A549 (cell line): ENCODE measurements around the gene SPSB2. TPM values are rescaled to one million over a fixed set of nuclear protein-coding genes. Genes with fewer than 3 reads are reported as not detected.

Experiments used
- ATAC-seq, 2 experiments: fragments of 200-7000 bp in 1 of 2; fragments of >200 bp in 1 of 2; cut with Nextera tagmentation in 1 of 2; cut with Tn5 transposase in 1 of 2; 3 replicates each; pipeline versions ENCODE4 v1.8.0 to v1.9.1; 2018 to 2020; ENCODE audit warnings: mild to moderate bottlenecking in 1 of 2, moderate library complexity in 1 of 2
- CTCF ChIA-PET: fragments of 300-600 bp; sonication (Branson Sonifier 250); formaldehyde crosslinking; extraction: SDS; loops from one replicate; lab custom pipeline; 2021; ENCODE audit warnings: antibody characterized with exemption, inconsistent platforms; lab: Yijun Ruan, JAX
- POLR2A ChIA-PET: fragments of 350-600 bp; formaldehyde crosslinking; extraction: SDS; loops from one replicate; lab custom pipeline; 2021; ENCODE audit warnings: antibody characterized with exemption, inconsistent platforms; lab: Yijun Ruan, JAX
- DNase-seq, 2 experiments: peaks; one replicate each; pipeline versions ENCODE4 v3.0.0 to v3.0.0-alpha.2; 2011 to 2016; ENCODE audit warnings: low read depth in 1 of 2, low spot score in 1 of 2
- FAIRE-seq: peaks from 2 replicates; lab custom pipeline; 2011; peaks lifted over from hg19 to GRCh38; lab: Jason Lieb, UNC
- H3K27ac ChIP-seq, 2 experiments: fragments of >200 bp; sonication (Bioruptor Twin); formaldehyde crosslinking; 3 replicates each; pipeline ENCODE4 v1.5.1; 2016 to 2017
- H3K4me1 ChIP-seq: fragments of >200 bp; sonication (Bioruptor Twin); formaldehyde crosslinking; 3 replicates; pipeline ENCODE4 v1.6.1; 2016
- H3K4me2 ChIP-seq: fragments of >200 bp; sonication (Bioruptor Twin); formaldehyde crosslinking; 3 replicates; pipeline ENCODE4 v1.6.1; 2016
- H3K4me3 ChIP-seq: fragments of >200 bp; sonication (Bioruptor Twin); formaldehyde crosslinking; 3 replicates; pipeline ENCODE4 v1.5.1; 2016
- H3K9me3 ChIP-seq: fragments of >200 bp; sonication (Bioruptor Twin); formaldehyde crosslinking; 3 replicates; pipeline ENCODE4 v1.6.1; 2016
- CHD2 ChIP-seq: fragments of 150-350 bp; IDR thresholded peaks from 2 replicates; pipeline ENCODE4 v1.6.1; 2014; ENCODE audit warnings: low read length; ENCODE audit not compliant: partially characterized antibody
- CHD4 ChIP-seq: fragments of 200-600 bp; sonication (generic); IDR thresholded peaks from 2 replicates; pipeline ENCODE4 v1.6.1; 2016; ENCODE audit warnings: antibody characterized with exemption, mild to moderate bottlenecking, borderline replicate concordance
- GATA3 ChIP-seq: IDR thresholded peaks from 2 replicates; pipeline ENCODE4 v1.6.1; 2012; ENCODE audit warnings: borderline replicate concordance
- HDAC2 ChIP-seq: fragments of 200-600 bp; sonication (generic); IDR thresholded peaks from 2 replicates; pipeline ENCODE4 v1.6.1; 2016
- HOXB13 ChIP-seq: fragments of 250-450 bp; sonication (Bioruptor Pico); IDR thresholded peaks from 2 replicates; pipeline ENCODE4 v1.5.0; 2020; ENCODE audit warnings: low read depth, mild to moderate bottlenecking, moderate library complexity
- HOXB5 ChIP-seq: fragments of 250-450 bp; sonication (Bioruptor Pico); IDR thresholded peaks from 2 replicates; pipeline ENCODE4 v1.5.0; 2020; ENCODE audit warnings: mild to moderate bottlenecking, moderate library complexity
- JUN ChIP-seq, 2 experiments: fragments of >200 bp; sonication (Bioruptor Twin); formaldehyde crosslinking; IDR thresholded peaks; 2 replicates in 1 of 2; 3 replicates in 1 of 2; pipeline ENCODE4 v1.6.1; 2016 to 2017
- JUNB ChIP-seq: fragments of >200 bp; sonication (Bioruptor Twin); formaldehyde crosslinking; IDR thresholded peaks from 2 replicates; pipeline ENCODE4 v1.6.1; 2016
- KDM5A ChIP-seq: fragments of 200-600 bp; sonication (generic); IDR thresholded peaks from 2 replicates; pipeline ENCODE4 v1.6.1; 2016; ENCODE audit warnings: antibody characterized with exemption, mild to moderate bottlenecking
- MAZ ChIP-seq: fragments of 150-350 bp; IDR thresholded peaks from 2 replicates; pipeline ENCODE4 v1.6.1; 2014; ENCODE audit warnings: antibody characterized with exemption, low read depth, low read length, borderline replicate concordance
- NPAS2 ChIP-seq: fragments of 250-450 bp; sonication (Bioruptor Pico); IDR thresholded peaks from 2 replicates; pipeline ENCODE4 v1.8.0; 2022; ENCODE audit warnings: mild to moderate bottlenecking, moderate library complexity, borderline replicate concordance
- PHF8 ChIP-seq: fragments of 200-600 bp; sonication (generic); IDR thresholded peaks from 2 replicates; pipeline ENCODE4 v1.6.1; 2016; ENCODE audit warnings: low read depth, mild to moderate bottlenecking, antibody characterized with exemption, moderate library complexity, borderline replicate concordance
- POLR2AphosphoS2 ChIP-seq: conservative IDR thresholded peaks from 2 replicates; pipeline ENCODE4 v1.6.1; 2012; ENCODE audit warnings: low read length, improper control_type of control experiment, inconsistent platforms
- RAD21 ChIP-seq, 2 experiments: fragments of >200 bp in 1 of 2; sonication (Bioruptor Twin) in 1 of 2; formaldehyde crosslinking in 1 of 2; IDR thresholded peaks in 1 of 2; conservative IDR thresholded peaks in 1 of 2; 2 replicates in 1 of 2; 3 replicates in 1 of 2; pipeline ENCODE4 v1.6.1; 2012 to 2018; ENCODE audit warnings: inconsistent platforms in 1 of 2
- RCOR1 ChIP-seq: fragments of 150-350 bp; IDR thresholded peaks from 2 replicates; pipeline ENCODE4 v1.6.1; 2014; ENCODE audit warnings: antibody characterized with exemption, low read length, low read depth
- TFCP2L1 ChIP-seq: fragments of 250-450 bp; sonication (Bioruptor Pico); IDR thresholded peaks from 2 replicates; pipeline ENCODE4 v1.5.0; 2021; ENCODE audit warnings: mild to moderate bottlenecking
- ZFP36 ChIP-seq: fragments of 450-650 bp; IDR thresholded peaks from 2 replicates; pipeline ENCODE4 v1.6.1; 2014; ENCODE audit warnings: borderline replicate concordance; ENCODE audit not compliant: partially characterized antibody
- ZNF302 ChIP-seq: fragments of 250-450 bp; sonication (Bioruptor Pico); IDR thresholded peaks from 2 replicates; pipeline ENCODE4 v1.9.0; 2021; ENCODE audit warnings: inconsistent platforms, mild to moderate bottlenecking, moderate library complexity
- WGBS: methylation state at CpG from one replicate; pipeline ENCODE4 v1.1.6; 2017; ENCODE audit errors: missing lambda C conversion rate; 5-methylcytosine and 5-hydroxymethylcytosine counted together
- polyA plus RNA-seq, 4 experiments: library from polyadenylated mRNA; depleted of rRNA in 3 of 4; stranded (reverse); fragments of >200 nt; fragmentation: RNase III in 1 of 4; extraction: RNeasy Plus Mini Kit Qiagen cat#74134 plus additional on column Dnase treatment in 1 of 4; gene quantifications; 2 replicates in 3 of 4; 3 replicates in 1 of 4; pipeline ENCODE4 v1.2.3, GENCODE V29; 2011 to 2017
- TF ChIP-seq, protein P1 (sequence below): fragments of >200 bp; sonication (Bioruptor Twin); formaldehyde crosslinking; IDR thresholded peaks from 2 replicates; pipeline ENCODE4 v1.6.1; 2016
- TF ChIP-seq, protein P2 (sequence below): fragments of 250-450 bp; sonication (Bioruptor Pico); IDR thresholded peaks from 2 replicates; pipeline ENCODE4 v1.5.0; 2020; ENCODE audit warnings: low read depth, mild to moderate bottlenecking, moderate library complexity
- TF ChIP-seq, protein P3 (sequence below): IDR thresholded peaks from 2 replicates; pipeline ENCODE4 v1.6.1; 2012
- TF ChIP-seq, protein P4 (sequence below): fragments of 250-450 bp; sonication (Bioruptor Pico); IDR thresholded peaks from 2 replicates; pipeline ENCODE4 v1.5.0; 2021; ENCODE audit warnings: mild to moderate bottlenecking, moderate library complexity, borderline replicate concordance
- TF ChIP-seq, protein P5 (sequence below): fragments of >200 bp; sonication (Bioruptor Twin); formaldehyde crosslinking; IDR thresholded peaks from 3 replicates; pipeline ENCODE4 v1.6.1; 2016

Gene SPSB2
- polyA plus RNA-seq, 2 of the 4 experiments (the other 2 are of a cell fraction) = 16.8 to 21.8 TPM

DNA sequence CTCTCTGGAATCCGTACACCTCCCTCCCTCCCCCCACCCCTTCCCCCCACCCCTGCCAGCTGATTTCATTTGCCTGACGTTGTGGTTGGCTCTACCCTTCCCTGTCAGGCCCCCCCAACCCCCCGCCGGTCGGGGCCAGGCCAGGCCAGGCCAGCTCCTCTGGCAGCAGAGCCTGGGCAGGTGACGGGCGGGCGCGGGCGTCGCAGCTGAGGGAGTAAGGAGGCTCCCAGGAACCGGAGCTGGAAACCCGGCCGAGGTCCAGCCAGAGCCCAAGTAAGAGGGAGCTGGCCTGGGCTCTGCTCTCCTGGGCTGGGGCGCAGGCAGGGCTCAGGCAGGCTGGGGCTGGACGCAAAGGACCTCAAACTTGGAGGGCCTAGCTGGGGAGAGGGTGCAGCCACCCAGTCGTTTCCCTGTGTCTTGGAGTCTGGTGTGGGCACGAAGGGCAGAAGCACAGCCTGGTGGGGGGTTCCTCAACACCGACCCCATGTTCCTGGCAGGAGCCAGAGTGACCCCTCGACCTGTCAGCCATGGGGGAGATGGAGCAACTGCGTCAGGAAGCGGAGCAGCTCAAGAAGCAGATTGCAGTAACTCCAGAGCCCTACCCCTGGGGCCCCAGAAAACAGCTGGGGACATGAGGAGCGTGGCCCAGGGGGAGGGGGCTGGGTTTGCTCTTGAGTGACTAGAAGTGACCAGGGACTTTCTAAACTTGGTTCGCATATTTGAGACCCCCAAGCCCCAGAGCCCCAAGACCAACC is 32.2 kb downstream of the SPSB2 start, which contains the start of gene GNB3:
Gene GNB3, plus strand, starts transcription at position 165 of the 755 bp plus-strand sequence. Its CDS starts 363 bp downstream, at position 528.
- 83% methylated on average over 20 of the region's 24 CpGs for WGBS
- DNase-seq (no peak), FAIRE-seq (no peak), ATAC-seq (no peak)
- POLR2A ChIA-PET = interaction anchor here (1.5 kb wide), 1 partner anchor 27 kb away, joined by 4 read pairs; the partner anchor contains the start of gene TPI1
- Histone ChIP-seq H3K9me3 (no peaks in the 10 kb centered on the region), H3K4me3 (no peak within 1 kb of the TSS), H3K4me2 (no peak within 1 kb of the TSS), H3K27ac (no peak within 1 kb of the TSS), H3K4me1 (no peaks in the 10 kb centered on the region)
- TF ChIP-seq HDAC2 (no peak), NPAS2 (CRISPR knock-in tag) (no peak), GATA3 (no peak), PHF8 (no peak), RAD21 (conservative IDR thresholded peaks at IDR 0.05 in 1 of 2, IDR thresholded peaks at IDR 0.05 in 1 of 2) (no peak), TFCP2L1 (CRISPR knock-in tag) (no peak), CHD2 (no peak), POLR2AphosphoS2 (no peak), HOXB13 (no peak), MAZ (no peak), ZFP36 (no peak), JUN (IDR thresholded peaks at IDR 0.05) (no peak), ZNF302 (CRISPR knock-in tag) (no peak), RCOR1 (no peak), JUNB (no peak), KDM5A (no peak)
- TF ChIP-seq, protein P1, sequence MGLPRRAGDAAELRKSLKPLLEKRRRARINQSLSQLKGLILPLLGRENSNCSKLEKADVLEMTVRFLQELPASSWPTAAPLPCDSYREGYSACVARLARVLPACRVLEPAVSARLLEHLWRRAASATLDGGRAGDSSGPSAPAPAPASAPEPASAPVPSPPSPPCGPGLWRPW = no peak
- TF ChIP-seq, protein P2, sequence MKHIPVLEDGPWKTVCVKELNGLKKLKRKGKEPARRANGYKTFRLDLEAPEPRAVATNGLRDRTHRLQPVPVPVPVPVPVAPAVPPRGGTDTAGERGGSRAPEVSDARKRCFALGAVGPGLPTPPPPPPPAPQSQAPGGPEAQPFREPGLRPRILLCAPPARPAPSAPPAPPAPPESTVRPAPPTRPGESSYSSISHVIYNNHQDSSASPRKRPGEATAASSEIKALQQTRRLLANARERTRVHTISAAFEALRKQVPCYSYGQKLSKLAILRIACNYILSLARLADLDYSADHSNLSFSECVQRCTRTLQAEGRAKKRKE = no peak
- TF ChIP-seq, protein P3, sequence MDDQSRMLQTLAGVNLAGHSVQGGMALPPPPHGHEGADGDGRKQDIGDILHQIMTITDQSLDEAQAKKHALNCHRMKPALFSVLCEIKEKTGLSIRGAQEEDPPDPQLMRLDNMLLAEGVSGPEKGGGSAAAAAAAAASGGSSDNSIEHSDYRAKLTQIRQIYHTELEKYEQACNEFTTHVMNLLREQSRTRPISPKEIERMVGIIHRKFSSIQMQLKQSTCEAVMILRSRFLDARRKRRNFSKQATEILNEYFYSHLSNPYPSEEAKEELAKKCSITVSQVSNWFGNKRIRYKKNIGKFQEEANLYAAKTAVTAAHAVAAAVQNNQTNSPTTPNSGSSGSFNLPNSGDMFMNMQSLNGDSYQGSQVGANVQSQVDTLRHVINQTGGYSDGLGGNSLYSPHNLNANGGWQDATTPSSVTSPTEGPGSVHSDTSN = no peak
- TF ChIP-seq, protein P4, sequence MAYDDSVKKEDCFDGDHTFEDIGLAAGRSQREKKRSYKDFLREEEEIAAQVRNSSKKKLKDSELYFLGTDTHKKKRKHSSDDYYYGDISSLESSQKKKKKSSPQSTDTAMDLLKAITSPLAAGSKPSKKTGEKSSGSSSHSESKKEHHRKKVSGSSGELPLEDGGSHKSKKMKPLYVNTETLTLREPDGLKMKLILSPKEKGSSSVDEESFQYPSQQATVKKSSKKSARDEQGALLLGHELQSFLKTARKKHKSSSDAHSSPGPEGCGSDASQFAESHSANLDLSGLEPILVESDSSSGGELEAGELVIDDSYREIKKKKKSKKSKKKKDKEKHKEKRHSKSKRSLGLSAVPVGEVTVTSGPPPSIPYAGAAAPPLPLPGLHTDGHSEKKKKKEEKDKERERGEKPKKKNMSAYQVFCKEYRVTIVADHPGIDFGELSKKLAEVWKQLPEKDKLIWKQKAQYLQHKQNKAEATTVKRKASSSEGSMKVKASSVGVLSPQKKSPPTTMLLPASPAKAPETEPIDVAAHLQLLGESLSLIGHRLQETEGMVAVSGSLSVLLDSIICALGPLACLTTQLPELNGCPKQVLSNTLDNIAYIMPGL = no peak
- TF ChIP-seq, all 56 proteins: peak for 0
- CTCF ChIA-PET = interaction anchor here (0.9 to 29.8 kb wide), 5 partner anchors 9 to 418 kb away, joined by 3 to 306 read pairs (median 56); partner anchors contain the start of genes MLF2 and P3H3

DNA sequence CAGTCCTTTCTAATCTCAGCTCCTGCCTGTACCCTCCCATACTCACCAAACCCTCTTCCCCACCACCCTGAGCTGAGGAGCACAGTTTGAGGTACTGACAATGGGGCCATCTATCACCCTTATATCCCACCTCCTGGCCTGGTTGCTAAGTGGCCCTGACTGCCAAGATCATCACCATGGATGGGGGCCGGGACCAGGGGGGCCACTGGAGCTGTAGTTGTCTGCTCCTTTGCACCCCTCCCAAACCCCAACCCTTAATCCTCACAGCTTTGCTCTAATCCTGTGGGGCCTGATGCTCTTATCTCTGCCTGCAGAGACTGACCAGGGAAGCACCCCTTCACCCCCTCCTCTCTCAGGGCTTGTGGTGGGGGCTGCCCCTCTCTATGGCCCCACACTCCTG is 32.8 kb downstream of the SPSB2 start:
- Histone ChIP-seq H3K4me3 (no peak overlapping the region), H3K4me1 (no peaks in the 10 kb centered on the region), H3K9me3 (no peaks in the 10 kb centered on the region), H3K27ac (no peak overlapping the region), H3K4me2 (no peak overlapping the region)
- FAIRE-seq = no peak
- WGBS = 100% methylated on average over 1 of the region's 1 CpG
- ATAC-seq = no peak
- ChIA-PET CTCF (interaction anchor here (0.9 to 29.8 kb wide), 6 partner anchors 9 to 417 kb away, joined by 3 to 306 read pairs (median 32); partner anchors contain the start of genes MLF2 and P3H3), POLR2A (interaction anchor here (1.5 to 2.3 kb wide), 2 partner anchors 11 to 27 kb away, joined by 4 to 7 read pairs; partner anchors contain the start of genes CDCA3, TPI1 and USP5)
- TF ChIP-seq CHD4 = no peak
- TF ChIP-seq CHD2 = no peak
- TF ChIP-seq, protein P5, sequence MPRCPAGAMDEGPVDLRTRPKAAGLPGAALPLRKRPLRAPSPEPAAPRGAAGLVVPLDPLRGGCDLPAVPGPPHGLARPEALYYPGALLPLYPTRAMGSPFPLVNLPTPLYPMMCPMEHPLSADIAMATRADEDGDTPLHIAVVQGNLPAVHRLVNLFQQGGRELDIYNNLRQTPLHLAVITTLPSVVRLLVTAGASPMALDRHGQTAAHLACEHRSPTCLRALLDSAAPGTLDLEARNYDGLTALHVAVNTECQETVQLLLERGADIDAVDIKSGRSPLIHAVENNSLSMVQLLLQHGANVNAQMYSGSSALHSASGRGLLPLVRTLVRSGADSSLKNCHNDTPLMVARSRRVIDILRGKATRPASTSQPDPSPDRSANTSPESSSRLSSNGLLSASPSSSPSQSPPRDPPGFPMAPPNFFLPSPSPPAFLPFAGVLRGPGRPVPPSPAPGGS = no peak
- TF ChIP-seq HOXB5 (CRISPR knock-in tag) = no peak
- TF ChIP-seq, protein P4 = no peak
- DNase-seq = no peak
